ENCODE data around the gene RBP3.

- TF ChIP-seq, protein P1, sequence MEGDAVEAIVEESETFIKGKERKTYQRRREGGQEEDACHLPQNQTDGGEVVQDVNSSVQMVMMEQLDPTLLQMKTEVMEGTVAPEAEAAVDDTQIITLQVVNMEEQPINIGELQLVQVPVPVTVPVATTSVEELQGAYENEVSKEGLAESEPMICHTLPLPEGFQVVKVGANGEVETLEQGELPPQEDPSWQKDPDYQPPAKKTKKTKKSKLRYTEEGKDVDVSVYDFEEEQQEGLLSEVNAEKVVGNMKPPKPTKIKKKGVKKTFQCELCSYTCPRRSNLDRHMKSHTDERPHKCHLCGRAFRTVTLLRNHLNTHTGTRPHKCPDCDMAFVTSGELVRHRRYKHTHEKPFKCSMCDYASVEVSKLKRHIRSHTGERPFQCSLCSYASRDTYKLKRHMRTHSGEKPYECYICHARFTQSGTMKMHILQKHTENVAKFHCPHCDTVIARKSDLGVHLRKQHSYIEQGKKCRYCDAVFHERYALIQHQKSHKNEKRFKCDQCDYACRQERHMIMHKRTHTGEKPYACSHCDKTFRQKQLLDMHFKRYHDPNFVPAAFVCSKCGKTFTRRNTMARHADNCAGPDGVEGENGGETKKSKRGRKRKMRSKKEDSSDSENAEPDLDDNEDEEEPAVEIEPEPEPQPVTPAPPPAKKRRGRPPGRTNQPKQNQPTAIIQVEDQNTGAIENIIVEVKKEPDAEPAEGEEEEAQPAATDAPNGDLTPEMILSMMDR (IDR thresholded peaks at IDR 0.05; ENCODE audit: borderline replicate concordance, extremely low read depth, low read length, poor library complexity, severe bottlenecking) = no peak
- no peak for TF ChIP-seq EZH2 (IDR thresholded peaks at IDR 0.05; ENCODE audit: borderline replicate concordance, low read depth, low read length, severe bottlenecking)
Observed at GRCh38 chr10:47404446-47404845, 56.3 kb downstream of the RBP3 start.

All from DND-41 (cell line).